ENCODE data around the gene SNAPC1.

Gene SNAPC1

GRCh38 chr14:61805451-61805850 is 43.2 kb downstream of the SNAPC1 start:
- Histone ChIP-seq H3K27me3 (ENCODE audit: control insufficient read depth, insufficient read depth, low read length) (no peaks in the 10 kb centered on the region), H3K4me1 (ENCODE audit: control insufficient read depth, insufficient read depth, low read length) (no peaks in the 10 kb centered on the region), H3K9me3 (ENCODE audit: control insufficient read depth, insufficient read depth, low read length) (no peaks in the 10 kb centered on the region), H3K4me3 (ENCODE audit: low read length) (no peak overlapping the region), H3K36me3 (ENCODE audit: control insufficient read depth, insufficient read depth, low read length) (no peaks in the 10 kb centered on the region), H3K27ac (ENCODE audit: low read length) (no peak overlapping the region)
- WGBS (ENCODE audit: insufficient coverage, insufficient read length), result no CpG with 5 or more reads among the region's 4 CpGs
- no peak for DNase-seq (ENCODE audit: low read depth, low spot score)

- Histone ChIP-seq H3K27ac (ENCODE audit: low read length) (no peak overlapping the region), H3K9me3 (ENCODE audit: control insufficient read depth, insufficient read depth, low read length) (no peaks in the 10 kb centered on the region), H3K27me3 (ENCODE audit: control insufficient read depth, insufficient read depth, low read length) (peaks cover 8% of the 10 kb centered on the region), H3K4me3 (ENCODE audit: low read length) (peak overlapping the region; percentile 50; the same call in 1 of the 2 replicates), H3K36me3 (ENCODE audit: control insufficient read depth, insufficient read depth, low read length) (no peaks in the 10 kb centered on the region), H3K4me1 (ENCODE audit: control insufficient read depth, insufficient read depth, low read length) (no peaks in the 10 kb centered on the region)
- no peak for DNase-seq (ENCODE audit: low read depth, low spot score)
- WGBS (ENCODE audit: insufficient coverage, insufficient read length), result no CpG with 5 or more reads among the region's 15 CpGs
Observed at GRCh38 chr14:61811882-61812346, 49.7 kb downstream of the SNAPC1 start.

- WGBS (ENCODE audit: insufficient coverage, insufficient read length), result no CpG with 5 or more reads among the region's 95 CpGs
- no peaks in the 10 kb centered on the region for H3K36me3 ChIP-seq (ENCODE audit: control insufficient read depth, insufficient read depth, low read length)
- no peaks in the 10 kb centered on the region for H3K9me3 ChIP-seq (ENCODE audit: control insufficient read depth, insufficient read depth, low read length)
- DNase-seq (ENCODE audit: low read depth, low spot score), result no peak
- peaks cover 8% of the 10 kb centered on the region for H3K27me3 ChIP-seq (ENCODE audit: control insufficient read depth, insufficient read depth, low read length)
- H3K4me1 ChIP-seq (ENCODE audit: control insufficient read depth, insufficient read depth, low read length), result no peaks in the 10 kb centered on the region
- H3K27ac ChIP-seq (ENCODE audit: low read length), result no peak within 1 kb of the TSS
- peak within 1 kb of the TSS; percentile 81 for H3K4me3 ChIP-seq (ENCODE audit: low read length)
Observed at GRCh38 chr14:61812347-61813095, 50.3 kb downstream of the SNAPC1 start, which contains the start of gene SYT16. SYT16 (plus strand) TSS chr14:61812703.

GRCh38 chr14:61813096-61813606 is 50.9 kb downstream of the SNAPC1 start:
- H3K4me1 ChIP-seq (ENCODE audit: control insufficient read depth, insufficient read depth, low read length), result no peaks in the 10 kb centered on the region
- WGBS (ENCODE audit: insufficient coverage, insufficient read length), result no CpG with 5 or more reads among the region's 25 CpGs
- no peaks in the 10 kb centered on the region for H3K36me3 ChIP-seq (ENCODE audit: control insufficient read depth, insufficient read depth, low read length)
- H3K4me3 ChIP-seq (ENCODE audit: low read length), result peak overlapping the region; percentile 81
- DNase-seq (ENCODE audit: low read depth, low spot score), result no peak
- H3K9me3 ChIP-seq (ENCODE audit: control insufficient read depth, insufficient read depth, low read length), result no peaks in the 10 kb centered on the region
- no peak overlapping the region for H3K27ac ChIP-seq (ENCODE audit: low read length)
- H3K27me3 ChIP-seq (ENCODE audit: control insufficient read depth, insufficient read depth, low read length), result peaks cover 8% of the 10 kb centered on the region

- Histone ChIP-seq H3K36me3 (ENCODE audit: control insufficient read depth, insufficient read depth, low read length) (no peaks in the 10 kb centered on the region), H3K4me3 (ENCODE audit: low read length) (no peak overlapping the region), H3K27me3 (ENCODE audit: control insufficient read depth, insufficient read depth, low read length) (no peaks in the 10 kb centered on the region), H3K27ac (ENCODE audit: low read length) (no peak overlapping the region), H3K9me3 (ENCODE audit: control insufficient read depth, insufficient read depth, low read length) (no peaks in the 10 kb centered on the region), H3K4me1 (ENCODE audit: control insufficient read depth, insufficient read depth, low read length) (no peaks in the 10 kb centered on the region)
- no peak for DNase-seq (ENCODE audit: low read depth, low spot score)
- WGBS (ENCODE audit: insufficient coverage, insufficient read length), result no CpG with 5 or more reads among the region's 2 CpGs
Observed at GRCh38 chr14:61822458-61822857, 60.2 kb downstream of the SNAPC1 start.

GRCh38 chr14:61832783-61833182 is 70.6 kb downstream of the SNAPC1 start:
- Histone ChIP-seq H3K36me3 (ENCODE audit: control insufficient read depth, insufficient read depth, low read length) (no peaks in the 10 kb centered on the region), H3K27ac (ENCODE audit: low read length) (no peak overlapping the region), H3K27me3 (ENCODE audit: control insufficient read depth, insufficient read depth, low read length) (no peaks in the 10 kb centered on the region), H3K4me3 (ENCODE audit: low read length) (no peak overlapping the region), H3K9me3 (ENCODE audit: control insufficient read depth, insufficient read depth, low read length) (no peaks in the 10 kb centered on the region), H3K4me1 (ENCODE audit: control insufficient read depth, insufficient read depth, low read length) (no peaks in the 10 kb centered on the region; the same call in 1 of the 2 replicates)
- no peak for DNase-seq (ENCODE audit: low read depth, low spot score)
- WGBS (ENCODE audit: insufficient coverage, insufficient read length), result no CpG with 5 or more reads among the region's 3 CpGs

- WGBS (ENCODE audit: insufficient coverage, insufficient read length), result no CpG with 5 or more reads among the region's 3 CpGs
- Histone ChIP-seq H3K27ac (ENCODE audit: low read length) (no peak overlapping the region), H3K4me1 (ENCODE audit: control insufficient read depth, insufficient read depth, low read length) (no peaks in the 10 kb centered on the region; the same call in 1 of the 2 replicates), H3K27me3 (ENCODE audit: control insufficient read depth, insufficient read depth, low read length) (no peaks in the 10 kb centered on the region), H3K36me3 (ENCODE audit: control insufficient read depth, insufficient read depth, low read length) (no peaks in the 10 kb centered on the region), H3K9me3 (ENCODE audit: control insufficient read depth, insufficient read depth, low read length) (no peaks in the 10 kb centered on the region), H3K4me3 (ENCODE audit: low read length) (no peak overlapping the region)
- no peak for DNase-seq (ENCODE audit: low read depth, low spot score)
Observed at GRCh38 chr14:61836184-61836583, 74.0 kb downstream of the SNAPC1 start.

- DNase-seq (ENCODE audit: low read depth, low spot score), result no peak
- Histone ChIP-seq H3K27ac (ENCODE audit: low read length) (no peak overlapping the region), H3K9me3 (ENCODE audit: control insufficient read depth, insufficient read depth, low read length) (no peaks in the 10 kb centered on the region), H3K36me3 (ENCODE audit: control insufficient read depth, insufficient read depth, low read length) (no peaks in the 10 kb centered on the region), H3K27me3 (ENCODE audit: control insufficient read depth, insufficient read depth, low read length) (no peaks in the 10 kb centered on the region), H3K4me1 (ENCODE audit: control insufficient read depth, insufficient read depth, low read length) (no peaks in the 10 kb centered on the region; the same call in 1 of the 2 replicates), H3K4me3 (ENCODE audit: low read length) (no peak overlapping the region)
- WGBS (ENCODE audit: insufficient coverage, insufficient read length), result no CpG with 5 or more reads among the region's 1 CpG
Observed at GRCh38 chr14:61836807-61837206, 74.6 kb downstream of the SNAPC1 start.

- no peak overlapping the region for H3K27ac ChIP-seq (ENCODE audit: low read length)
Observed at GRCh38 chr14:61837336-61838229, 75.4 kb downstream of the SNAPC1 start.

GRCh38 chr14:61838661-61839245 is 76.5 kb downstream of the SNAPC1 start:
- Histone ChIP-seq H3K27me3 (ENCODE audit: control insufficient read depth, insufficient read depth, low read length) (no peaks in the 10 kb centered on the region), H3K4me1 (ENCODE audit: control insufficient read depth, insufficient read depth, low read length) (no peaks in the 10 kb centered on the region), H3K4me3 (ENCODE audit: low read length) (no peak overlapping the region), H3K9me3 (ENCODE audit: control insufficient read depth, insufficient read depth, low read length) (no peaks in the 10 kb centered on the region), H3K36me3 (ENCODE audit: control insufficient read depth, insufficient read depth, low read length) (no peaks in the 10 kb centered on the region), H3K27ac (ENCODE audit: low read length) (no peak overlapping the region)
- WGBS (ENCODE audit: insufficient coverage, insufficient read length), result no CpG with 5 or more reads among the region's 5 CpGs
- no peak for DNase-seq (ENCODE audit: low read depth, low spot score)

More at GRCh38 chr14:61837336-61838229, 75.4 kb downstream of the SNAPC1 start:
- WGBS (ENCODE audit: insufficient coverage, insufficient read length), result no CpG with 5 or more reads among the region's 10 CpGs
- Histone ChIP-seq H3K4me1 (ENCODE audit: control insufficient read depth, insufficient read depth, low read length) (no peaks in the 10 kb centered on the region), H3K4me3 (ENCODE audit: low read length) (no peak overlapping the region), H3K36me3 (ENCODE audit: control insufficient read depth, insufficient read depth, low read length) (no peaks in the 10 kb centered on the region), H3K9me3 (ENCODE audit: control insufficient read depth, insufficient read depth, low read length) (no peaks in the 10 kb centered on the region), H3K27me3 (ENCODE audit: control insufficient read depth, insufficient read depth, low read length) (no peaks in the 10 kb centered on the region)
- peak; percentile 72 for DNase-seq (ENCODE audit: low read depth, low spot score)
